Measurements from ENCODE around the gene HEATR5B.
"Not testable (repeated sequence)": the region's sequence is repeated elsewhere in the genome, so short reads cannot be mapped to it uniquely, and the experiment has no call there.

The HEATR5B gene

GRCh38 chr2:36941867-36942266 lies 142.3 kb downstream of the HEATR5B start:
- no peak for DNase-seq (ENCODE audit: low spot score)

DNA sequence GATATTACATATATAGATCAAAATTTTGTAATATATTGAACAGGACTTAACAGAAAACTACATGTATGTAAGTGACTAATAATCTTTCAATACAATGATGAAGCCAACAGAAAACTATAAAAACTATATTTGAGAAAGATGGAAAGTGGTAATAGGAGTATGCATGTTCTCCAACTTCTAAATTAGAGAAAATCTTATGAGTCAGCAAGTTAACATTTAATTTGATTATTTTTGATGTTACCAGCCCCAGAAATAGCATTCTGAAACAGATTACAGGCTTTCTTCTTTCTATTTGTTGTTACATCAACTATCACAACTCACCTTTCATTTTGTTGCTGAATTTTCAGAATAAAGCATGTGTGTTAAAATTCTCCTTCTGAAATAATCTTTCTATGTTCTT lies 147.6 kb downstream of the HEATR5B start:
- DNase-seq (ENCODE audit: low spot score): not testable (repeated sequence)

- not testable (repeated sequence) for DNase-seq (ENCODE audit: low spot score)
Measured at GRCh38 chr2:36931688-36932087, 152.5 kb downstream of the HEATR5B start.

Measured in NAMALWA (cell line).